ENCODE data around the gene GLYATL1B.
A peak's percentile ranks its signal among the peaks of the same experiment; 100 is the strongest.
"Not testable (repeated sequence)": the region's sequence is repeated elsewhere in the genome, so short reads cannot be mapped to it uniquely, and the experiment has no call there.

The GLYATL1B gene
- long read RNA-seq, donor 1: 0 reads
- long read RNA-seq, donor 2: 0 reads
- long read RNA-seq, donor 3: 0 reads
- long read RNA-seq, donor 4: 0 reads
- long read RNA-seq, donor 5: 0 reads
- long read RNA-seq, donor 6: 0 reads
- long read RNA-seq, donor 7: 0 reads
- long read RNA-seq, donor 8: 0 reads

- not testable (repeated sequence) for DNase-seq
Observed at GRCh38 chr11:59086007-59086406, at the start of gene GLYATL1B. Gene GLYATL1B, plus strand, starts transcription at chr11:59086307. Its CDS starts 0 bp downstream, at chr11:59086307.

GRCh38 chr11:59036542-59036941 lies 49.6 kb upstream of the GLYATL1B start:
- not testable (repeated sequence) for DNase-seq

DNA sequence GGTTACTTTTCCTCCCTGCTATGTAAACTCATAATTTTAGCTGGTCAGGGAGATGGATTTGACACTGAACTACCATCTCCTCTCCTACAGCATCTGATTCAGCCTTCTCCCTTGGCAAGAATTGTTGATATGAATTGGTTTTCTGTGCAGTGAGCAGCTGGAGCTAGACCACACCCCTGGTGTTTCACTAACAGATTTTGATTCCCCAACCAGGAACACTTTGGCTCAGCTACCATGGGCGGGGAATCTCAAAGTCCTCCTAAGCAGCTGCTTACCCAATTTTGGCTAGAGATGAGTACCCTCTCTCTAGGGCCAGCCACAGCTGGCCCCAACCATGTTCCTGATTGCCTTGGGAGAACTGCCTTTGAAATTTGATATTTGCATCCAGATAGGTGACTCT lies 48.7 kb upstream of the GLYATL1B start:
- DNase-seq: not testable (repeated sequence)

DNA sequence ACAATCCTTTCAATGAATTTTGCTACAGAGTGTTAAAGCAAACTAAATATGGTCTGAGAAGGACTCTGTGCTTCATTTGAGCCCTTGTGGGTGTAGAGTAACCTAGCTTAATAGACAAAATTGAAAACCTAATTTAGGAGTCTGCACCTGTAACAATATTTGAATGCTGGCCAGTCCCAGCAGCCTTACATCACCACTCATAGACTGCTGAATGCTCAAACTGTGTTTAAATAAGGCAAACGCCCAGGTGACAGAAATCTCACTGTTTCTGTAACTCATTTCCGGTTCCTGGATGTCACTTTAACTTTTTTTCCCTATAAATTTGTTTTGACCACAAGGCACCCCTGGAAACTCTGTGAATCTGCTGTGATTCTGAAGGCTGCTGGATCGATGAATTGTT lies 45.5 kb upstream of the GLYATL1B start:
- no peak for DNase-seq

DNA sequence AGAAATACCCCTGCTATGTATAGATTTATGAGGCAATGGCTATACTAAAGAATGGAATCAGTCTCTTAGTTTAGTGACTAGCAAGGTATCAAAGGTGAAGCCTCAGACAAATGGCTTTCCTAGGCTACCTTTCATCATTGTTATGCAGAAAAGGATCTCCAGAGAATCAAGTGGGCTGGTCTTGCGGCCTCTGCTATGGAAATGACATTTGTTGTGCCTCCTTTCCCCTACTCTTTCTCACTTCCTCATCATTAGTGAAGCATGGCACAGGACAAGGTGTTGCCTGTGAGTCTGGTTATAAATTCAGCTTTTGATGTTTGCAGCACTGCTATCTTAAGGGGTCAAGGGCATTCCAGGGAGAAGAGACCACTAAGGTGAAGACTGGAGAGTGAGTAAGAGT lies 34.7 kb upstream of the GLYATL1B start:
- not testable (repeated sequence) for DNase-seq

GRCh38 chr11:59052355-59052754 lies 33.8 kb upstream of the GLYATL1B start:
- not testable (repeated sequence) for DNase-seq

GRCh38 chr11:59053387-59053786 lies 32.7 kb upstream of the GLYATL1B start:
- peak; percentile 8 for DNase-seq

- peak; percentile 71 for DNase-seq
Observed at GRCh38 chr11:59058120-59059033, 27.7 kb upstream of the GLYATL1B start.

DNA sequence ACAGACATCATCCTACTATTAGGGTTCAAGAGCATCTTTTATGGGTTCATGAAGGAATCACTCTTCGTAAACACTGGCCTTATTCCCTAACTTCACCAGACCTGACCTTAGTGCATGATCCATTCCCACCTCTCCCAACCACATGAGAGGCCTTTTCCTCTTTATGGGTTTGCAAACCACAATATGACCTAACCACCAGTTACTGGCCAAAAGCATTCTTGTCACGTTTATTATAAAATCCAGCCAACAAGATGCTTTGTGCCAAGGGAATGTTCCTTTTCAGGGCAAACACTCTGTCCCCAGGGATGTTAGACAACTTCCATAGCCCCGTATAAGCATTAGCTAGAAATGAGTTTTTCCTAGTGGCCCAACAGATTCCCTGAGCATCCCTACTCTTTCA lies 26.0 kb upstream of the GLYATL1B start:
- not testable (repeated sequence) for DNase-seq

DNA sequence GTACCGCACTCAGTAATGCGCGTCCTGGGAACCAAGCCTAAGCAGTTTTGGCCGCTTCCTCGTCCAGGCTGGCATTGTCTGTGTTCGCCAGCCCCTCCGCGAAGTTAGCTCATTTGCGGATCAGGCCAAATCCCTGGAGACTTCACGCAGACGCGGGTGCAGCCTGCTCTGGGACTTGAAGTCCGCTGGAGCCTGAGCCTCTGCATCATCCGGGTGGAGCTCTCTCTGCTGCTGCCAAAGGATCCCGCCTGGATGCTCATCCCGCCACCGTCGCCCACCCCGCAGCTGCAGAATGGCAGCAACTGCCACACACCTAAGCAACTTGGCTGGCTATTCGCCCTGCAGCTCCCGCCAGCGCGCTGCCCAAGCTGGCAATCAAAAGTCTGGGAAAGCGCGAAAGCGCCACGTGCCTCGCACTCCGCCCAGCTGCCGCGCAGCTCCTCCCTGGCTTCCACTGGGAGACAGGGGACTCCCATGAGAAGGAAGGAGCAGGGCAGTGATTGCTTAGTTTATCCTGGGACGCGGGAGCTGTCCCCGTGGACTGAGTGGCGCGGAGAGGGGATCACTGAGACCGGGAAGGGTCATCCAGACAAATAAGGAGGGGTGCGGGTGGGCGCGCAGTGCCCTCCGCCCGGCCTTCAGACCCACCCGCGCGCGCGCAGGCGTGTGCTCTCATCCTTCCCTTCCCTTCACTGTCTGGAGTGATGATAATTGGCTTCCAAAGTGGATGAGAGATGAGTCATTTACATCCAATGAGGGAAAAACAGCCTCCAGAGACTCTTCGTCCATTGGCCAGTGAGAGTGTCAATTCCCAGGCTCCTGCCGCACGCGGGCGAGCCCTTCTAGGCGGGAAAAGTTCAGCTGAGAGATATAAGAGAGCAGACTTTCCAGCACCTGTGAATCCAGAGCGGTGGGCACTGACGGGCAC lies 23.2 kb upstream of the GLYATL1B start:
- no peak for DNase-seq

DNA sequence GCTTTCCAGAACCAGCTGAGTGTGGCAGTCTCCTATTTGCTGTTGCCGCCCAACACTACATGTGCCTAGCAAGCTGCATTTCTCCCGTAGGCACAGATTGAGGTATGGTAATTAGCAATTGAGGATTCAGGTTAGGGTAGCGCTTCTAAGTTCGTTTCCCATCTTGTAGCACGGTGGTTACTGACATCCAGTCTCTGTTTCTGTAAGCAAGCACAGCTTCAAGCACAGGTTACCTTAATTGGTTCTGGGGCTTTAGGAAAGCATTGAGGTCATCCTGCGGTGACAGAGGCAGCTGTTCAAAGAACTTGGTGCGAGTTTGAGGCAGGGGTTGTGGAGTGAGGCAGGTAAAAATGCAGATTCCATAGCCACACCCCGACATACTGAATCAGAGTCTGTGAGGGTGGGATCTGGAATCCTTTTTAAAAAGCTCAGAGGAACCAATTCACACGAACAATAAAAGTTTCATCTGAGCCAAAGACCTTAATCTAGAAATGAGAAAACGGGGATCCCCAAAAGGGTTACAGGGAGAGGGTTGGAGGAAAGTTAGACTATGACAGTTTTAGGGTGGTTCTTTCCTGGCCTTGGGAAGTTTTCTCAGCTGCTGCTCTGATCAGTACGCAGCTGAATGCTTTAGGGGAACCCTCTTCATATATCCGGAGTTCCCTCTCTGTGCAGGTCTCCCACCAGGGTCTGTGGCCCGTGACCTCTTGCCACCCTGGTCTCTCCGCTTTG lies 21.9 kb upstream of the GLYATL1B start:
- DNase-seq: not testable (repeated sequence)

DNA sequence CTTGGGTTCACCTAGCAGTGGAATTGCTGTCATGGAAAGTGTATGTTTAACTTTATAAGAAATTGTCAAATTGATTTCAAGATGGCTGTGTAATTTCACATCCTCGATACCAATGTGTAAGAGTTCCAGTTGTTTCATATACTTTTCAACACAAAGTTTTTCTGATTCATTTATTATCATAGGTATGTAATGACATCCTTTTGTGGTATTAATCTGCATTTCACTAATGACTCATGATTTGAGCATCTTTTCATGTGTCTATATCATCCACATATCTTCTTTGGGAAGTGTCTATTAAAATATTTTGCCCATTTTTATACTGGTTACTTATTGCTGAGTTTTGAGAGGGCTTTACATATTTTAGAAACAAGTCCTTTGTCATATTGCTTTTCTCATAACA lies 17.0 kb upstream of the GLYATL1B start:
- no peak for DNase-seq

DNA sequence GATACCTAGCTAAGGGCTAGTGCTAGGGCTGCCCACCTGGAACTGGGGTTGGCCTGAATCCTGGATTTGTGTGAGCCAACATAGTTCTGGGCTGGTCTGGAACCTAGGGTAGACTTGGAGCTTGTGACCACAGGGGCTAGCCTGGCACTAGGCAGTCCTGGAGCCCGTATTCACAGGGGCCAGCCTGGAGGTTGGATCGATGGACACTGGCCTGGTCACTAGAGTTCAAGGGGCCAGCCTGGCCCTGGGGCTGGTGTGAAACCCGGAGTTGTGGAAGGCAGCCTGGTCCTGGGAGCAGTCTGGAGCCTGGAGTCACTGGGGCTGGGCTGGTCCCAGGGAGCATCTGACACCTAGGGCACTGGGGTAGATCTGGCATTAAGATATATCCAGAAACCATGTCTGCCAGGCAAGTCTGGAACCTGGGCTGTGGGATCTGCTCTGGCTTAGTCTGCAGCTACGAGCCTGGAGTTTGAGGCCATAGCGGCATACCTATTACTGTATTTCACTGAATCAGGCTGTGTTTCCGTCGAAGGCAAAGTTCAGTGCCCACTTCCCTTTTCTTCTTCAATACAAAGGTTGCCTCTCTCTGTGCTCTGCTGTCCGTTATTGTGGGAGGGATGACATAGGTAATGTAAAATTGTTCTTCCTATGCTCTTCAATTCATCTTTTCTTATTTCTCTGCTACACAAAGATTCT lies 9.1 kb upstream of the GLYATL1B start:
- DNase-seq: no peak

- DNase-seq: no peak
Observed at GRCh38 chr11:59078435-59078834, 7.7 kb upstream of the GLYATL1B start.

DNA sequence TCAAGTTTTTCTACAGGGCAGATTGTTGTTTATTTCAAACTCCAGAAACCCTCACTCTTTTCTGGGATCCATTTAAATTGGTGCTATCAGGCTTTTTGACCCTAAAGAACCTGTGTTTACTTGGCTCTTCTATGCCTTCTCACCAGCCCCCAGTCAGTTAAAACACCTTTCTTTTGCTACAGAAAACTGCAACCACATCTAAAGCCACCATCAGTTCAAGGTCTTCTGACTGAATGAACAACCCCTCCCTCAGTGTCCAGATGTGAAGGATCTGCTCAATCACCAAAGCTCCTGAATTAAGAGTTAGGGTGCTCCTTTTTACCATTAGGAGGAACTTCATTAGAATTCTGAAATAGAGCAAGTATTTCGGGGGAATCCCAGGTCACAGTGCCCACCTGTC lies 7.0 kb upstream of the GLYATL1B start:
- DNase-seq: no peak

GRCh38 chr11:59080421-59080820 lies 5.7 kb upstream of the GLYATL1B start:
- DNase-seq: not testable (repeated sequence)

GRCh38 chr11:59081430-59082020 lies 4.6 kb upstream of the GLYATL1B start:
- DNase-seq: not testable (repeated sequence)

DNA sequence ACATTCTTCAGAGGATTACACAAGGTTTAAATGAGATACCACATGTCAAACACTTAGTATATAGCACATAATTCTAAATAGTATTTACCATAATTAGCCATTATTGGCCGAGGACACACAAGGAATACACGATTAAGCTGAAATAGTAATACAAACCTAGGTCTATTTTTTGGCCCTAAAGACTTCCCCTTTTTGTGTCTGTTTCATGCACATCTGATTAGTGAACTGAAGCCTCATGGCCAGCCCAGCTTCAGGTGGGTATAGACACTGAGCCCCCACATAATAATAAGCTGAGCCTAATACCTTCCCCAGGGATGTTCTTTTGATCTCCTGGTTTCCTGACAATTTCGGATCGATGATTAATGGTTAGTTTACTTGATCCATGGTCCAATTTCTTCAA lies 2.1 kb downstream of the GLYATL1B start:
- DNase-seq: no peak

- not testable (repeated sequence) for DNase-seq
Observed at GRCh38 chr11:59093576-59093975, 7.5 kb downstream of the GLYATL1B start.

GRCh38 chr11:59095225-59095624 lies 9.1 kb downstream of the GLYATL1B start:
- DNase-seq: not testable (repeated sequence)

All from right kidney (tissue), 9 donors.